GM19193 (cell line): Measurements from ENCODE around the gene SEC16B.

ENCODE experiments used
- POLR2A ChIP-seq: IDR thresholded peaks from 4 replicates; pipeline ENCODE4 v1.6.1; 2011; ENCODE audit not compliant: insufficient read depth, insufficient read length; ENCODE audit errors: extremely low read depth

SEC16B gene

GRCh38 chr1:177958092-177958491, 11.8 kb downstream of the SEC16B start:
- no peak for TF ChIP-seq POLR2A

- no peak for TF ChIP-seq POLR2A
These were observed 15.8 kb downstream of the SEC16B start for GRCh38 chr1:177954076-177954475.

GRCh38 chr1:177953549-177953948, 16.3 kb downstream of the SEC16B start:
- no peak for TF ChIP-seq POLR2A

GRCh38 chr1:177952691-177953090, 17.2 kb downstream of the SEC16B start:
- no peak for TF ChIP-seq POLR2A

GRCh38 chr1:177952249-177952648, 17.6 kb downstream of the SEC16B start:
- no peak for TF ChIP-seq POLR2A

- TF ChIP-seq POLR2A, result no peak
These were observed 19.4 kb downstream of the SEC16B start for GRCh38 chr1:177950506-177950905.

- TF ChIP-seq POLR2A, result no peak
These were observed 21.4 kb downstream of the SEC16B start for GRCh38 chr1:177948336-177948972.

- no peak for TF ChIP-seq POLR2A
These were observed 22.2 kb downstream of the SEC16B start for GRCh38 chr1:177947623-177948022.

- no peak for TF ChIP-seq POLR2A
These were observed 23.8 kb downstream of the SEC16B start for GRCh38 chr1:177945943-177946650.

- TF ChIP-seq POLR2A, result no peak
These were observed 25.6 kb downstream of the SEC16B start for GRCh38 chr1:177944016-177944949.

GRCh38 chr1:177941976-177942375, 27.9 kb downstream of the SEC16B start:
- no peak for TF ChIP-seq POLR2A

GRCh38 chr1:177940682-177941081, 29.2 kb downstream of the SEC16B start:
- TF ChIP-seq POLR2A, result no peak

GRCh38 chr1:177937931-177938330, 31.9 kb downstream of the SEC16B start:
- no peak for TF ChIP-seq POLR2A

GRCh38 chr1:177937174-177937770, 32.6 kb downstream of the SEC16B start:
- TF ChIP-seq POLR2A, result no peak
